Stimulated activated CD4-positive, alpha-beta T cell treated with anti-CD3 and anti-CD28 coated beads, Interleukin-4, amount 100 ng/mL, for 1 hour (primary cell): Measurements from ENCODE around the gene PLXNA2.

Experiments used
- DNase-seq: peaks from one replicate; pipeline ENCODE4 v3.0.0-alpha.2; 2020

PLXNA2 gene

DNA sequence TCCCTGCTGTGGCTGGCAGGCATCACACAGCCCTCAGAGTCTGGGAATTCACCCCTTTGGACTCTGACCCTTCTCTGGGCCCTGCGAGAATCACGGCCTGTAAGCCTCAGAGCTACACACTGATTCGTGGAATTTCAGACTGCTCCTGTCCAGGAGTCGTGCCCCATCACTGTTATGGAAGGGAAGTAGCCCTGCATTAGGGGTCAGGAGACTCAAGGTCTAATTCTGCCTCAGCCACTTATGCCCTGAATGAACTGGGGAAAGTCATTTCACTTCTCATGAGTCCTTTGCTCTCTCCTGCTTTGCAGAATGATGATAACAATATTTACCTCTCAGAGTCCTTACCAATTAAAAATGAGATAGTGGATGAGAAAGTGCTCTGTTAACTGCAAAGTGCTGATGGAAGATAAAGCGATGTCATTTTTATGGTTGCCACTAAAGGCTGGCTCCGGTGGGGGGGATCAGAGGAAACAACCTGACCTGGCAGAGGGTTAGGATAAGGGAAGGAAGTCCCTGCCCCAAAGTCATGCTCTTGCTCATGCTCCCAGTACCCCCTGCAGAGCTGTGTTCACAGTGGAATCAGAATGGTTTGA lies 184.7 kb downstream of the PLXNA2 start:
- DNase-seq, result no peak

GRCh38 chr1:208058756-208059155 lies 185.4 kb downstream of the PLXNA2 start:
- DNase-seq, result no peak

DNA sequence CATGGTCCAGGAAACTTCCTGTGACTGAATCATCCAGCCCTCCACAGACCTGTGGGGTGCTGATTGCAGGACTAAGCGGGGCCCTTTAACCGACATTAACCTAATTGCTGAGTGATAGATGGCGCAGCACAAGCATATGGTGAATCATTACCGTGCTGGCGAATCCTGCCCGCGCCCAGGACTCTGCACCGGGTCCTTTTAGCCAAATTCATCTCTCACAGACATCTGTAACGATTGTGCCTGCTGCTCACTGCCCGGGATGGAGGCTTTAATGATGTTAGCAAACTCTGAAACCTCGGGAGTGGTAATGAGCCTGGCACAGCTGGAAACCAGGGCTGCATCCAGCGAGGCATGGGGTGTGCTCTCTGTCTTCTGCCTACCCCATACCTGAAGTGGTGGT lies 185.9 kb downstream of the PLXNA2 start:
- DNase-seq, result no peak

- DNase-seq, result no peak
Observed at GRCh38 chr1:208057056-208057455, 187.1 kb downstream of the PLXNA2 start.

GRCh38 chr1:208055535-208055934 lies 188.6 kb downstream of the PLXNA2 start:
- DNase-seq, result no peak

DNA sequence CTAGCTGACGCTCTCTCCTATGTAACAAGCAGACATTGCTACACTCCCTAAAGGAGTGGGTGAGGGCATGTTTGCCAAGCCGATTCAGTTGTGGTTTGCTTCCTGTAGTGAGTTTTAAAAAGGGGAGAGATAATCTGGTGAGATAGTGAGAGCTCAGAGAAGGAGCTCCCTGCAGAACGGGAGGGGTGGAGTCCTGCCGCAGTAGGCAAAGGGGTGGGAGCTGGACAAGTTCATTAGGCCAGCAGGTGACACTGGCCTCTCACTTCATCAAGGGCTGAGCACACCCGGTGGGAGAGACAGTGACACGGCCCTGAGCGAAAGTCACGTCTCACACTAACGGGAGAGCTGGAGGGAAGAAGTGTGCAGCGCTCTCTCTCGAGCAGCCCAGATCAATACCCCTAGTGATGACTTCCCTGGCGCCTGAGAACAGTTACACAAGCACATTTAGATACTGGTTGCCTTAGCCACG lies 189.2 kb downstream of the PLXNA2 start:
- no peak for DNase-seq

- DNase-seq, result no peak
Observed at GRCh38 chr1:208054485-208054884, 189.7 kb downstream of the PLXNA2 start.

DNA sequence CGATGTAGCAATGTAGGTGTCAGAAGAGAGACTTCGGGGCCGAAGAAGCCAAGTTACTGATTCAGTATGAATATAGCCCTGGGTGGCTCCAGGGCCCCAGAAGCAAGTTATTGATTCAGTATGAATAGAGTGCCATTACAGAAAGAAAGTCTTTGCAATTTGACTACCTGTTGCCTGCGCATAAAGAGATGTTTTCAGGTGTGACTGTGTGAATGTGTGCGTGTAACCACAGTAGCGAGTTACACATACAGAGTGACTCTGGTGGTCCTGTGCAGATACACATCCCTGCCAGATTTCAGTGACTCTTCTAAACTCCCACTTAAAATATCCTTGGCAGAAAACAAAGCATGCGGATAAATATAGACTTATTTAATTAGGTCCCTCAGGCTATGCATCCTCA lies 190.5 kb downstream of the PLXNA2 start:
- DNase-seq, result no peak

- DNase-seq, result no peak
Observed at GRCh38 chr1:208052926-208053407, 191.2 kb downstream of the PLXNA2 start.

- DNase-seq, result no peak
Observed at GRCh38 chr1:208052135-208052534, 192.0 kb downstream of the PLXNA2 start.

- no peak for DNase-seq
Observed at GRCh38 chr1:208051651-208052050, 192.5 kb downstream of the PLXNA2 start.

- DNase-seq, result no peak
Observed at GRCh38 chr1:208048904-208049303, 195.3 kb downstream of the PLXNA2 start.

GRCh38 chr1:208047975-208048374 lies 196.2 kb downstream of the PLXNA2 start:
- DNase-seq, result no peak

DNA sequence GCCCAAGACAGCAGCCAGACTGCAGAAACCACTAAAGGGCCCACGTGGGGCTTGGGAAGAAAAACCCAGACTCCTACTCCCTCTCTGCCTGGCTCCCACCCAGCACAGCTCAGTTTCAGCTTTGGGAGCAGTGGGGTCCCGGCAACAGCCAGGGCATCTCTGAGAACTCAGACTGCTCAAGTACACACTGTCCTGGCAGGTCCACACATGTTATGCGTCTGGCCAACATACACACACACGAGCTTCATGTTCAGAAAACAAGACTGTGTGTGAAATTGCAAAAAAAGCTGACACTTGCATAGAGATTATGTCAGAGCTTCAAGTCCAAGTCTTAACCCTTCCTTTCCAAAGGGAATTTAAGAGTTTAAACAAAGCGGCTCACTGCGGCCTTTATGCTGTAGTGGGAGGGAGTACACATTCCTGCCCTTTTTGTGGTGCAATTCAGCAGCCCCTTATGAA lies 196.7 kb downstream of the PLXNA2 start:
- no peak for DNase-seq

DNA sequence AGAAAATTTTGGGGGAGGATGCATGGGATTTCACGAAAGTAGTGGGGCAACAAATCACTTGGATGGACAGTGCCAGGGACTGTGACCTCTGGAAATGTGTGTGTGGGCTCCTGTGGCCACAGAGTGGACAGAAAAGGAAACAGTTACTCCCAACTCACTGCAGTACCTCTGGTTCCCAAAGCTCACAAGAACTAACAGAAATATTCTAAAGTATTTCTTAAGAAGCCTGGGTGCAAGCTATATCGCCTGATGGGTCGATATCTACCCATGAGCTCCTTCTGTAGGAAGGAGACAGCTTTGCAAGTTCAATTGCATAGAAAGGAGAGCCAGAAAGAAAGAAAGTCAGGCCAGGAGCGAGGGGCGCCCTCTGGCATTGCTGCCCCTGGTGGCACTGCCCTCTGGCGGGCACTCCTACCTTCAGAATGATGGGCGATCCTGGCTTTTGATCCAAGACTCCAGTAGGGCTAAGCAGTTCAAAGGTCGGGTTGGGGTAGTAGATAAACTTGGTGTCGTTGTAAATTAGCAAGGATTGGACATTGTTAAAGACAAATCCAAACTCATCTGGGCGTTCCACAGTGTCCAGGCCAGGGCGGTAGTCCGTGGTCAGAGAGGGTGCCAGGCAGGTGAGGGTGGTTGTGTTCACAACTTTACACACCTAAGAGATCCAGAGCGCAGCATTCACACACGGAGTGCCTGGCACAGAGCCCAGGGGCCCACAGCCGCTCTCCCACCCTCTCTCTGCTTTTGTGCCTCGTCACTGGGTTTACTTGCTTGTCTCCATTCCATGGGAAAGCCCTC lies 198.5 kb downstream of the PLXNA2 start:
- no peak for DNase-seq

- DNase-seq, result no peak
Observed at GRCh38 chr1:208044589-208045462, 199.4 kb downstream of the PLXNA2 start.

- DNase-seq, result no peak
Observed at GRCh38 chr1:208043691-208044181, 200.4 kb downstream of the PLXNA2 start.

DNA sequence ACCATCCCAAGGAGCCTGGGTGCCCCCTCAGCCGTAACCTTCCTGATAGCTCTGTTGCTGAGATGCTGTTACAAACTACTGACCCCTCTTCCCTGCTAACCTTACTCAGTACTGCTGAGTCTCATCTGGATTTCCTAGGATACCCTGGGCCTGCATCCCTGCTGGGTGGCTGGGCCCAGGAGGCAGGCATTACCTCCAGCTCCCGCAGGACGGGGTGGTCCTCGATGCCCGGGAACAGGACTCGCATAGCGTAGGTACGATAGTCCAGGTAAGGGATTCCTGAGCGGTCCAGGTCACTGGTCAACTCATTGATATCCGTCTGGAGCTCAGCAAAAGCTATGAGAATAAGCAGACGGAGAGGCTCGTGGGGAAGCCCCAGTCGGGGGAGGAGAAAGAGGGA lies 201.3 kb downstream of the PLXNA2 start:
- no peak for DNase-seq

- DNase-seq, result no peak
Observed at GRCh38 chr1:208042041-208042615, 202.1 kb downstream of the PLXNA2 start.

DNA sequence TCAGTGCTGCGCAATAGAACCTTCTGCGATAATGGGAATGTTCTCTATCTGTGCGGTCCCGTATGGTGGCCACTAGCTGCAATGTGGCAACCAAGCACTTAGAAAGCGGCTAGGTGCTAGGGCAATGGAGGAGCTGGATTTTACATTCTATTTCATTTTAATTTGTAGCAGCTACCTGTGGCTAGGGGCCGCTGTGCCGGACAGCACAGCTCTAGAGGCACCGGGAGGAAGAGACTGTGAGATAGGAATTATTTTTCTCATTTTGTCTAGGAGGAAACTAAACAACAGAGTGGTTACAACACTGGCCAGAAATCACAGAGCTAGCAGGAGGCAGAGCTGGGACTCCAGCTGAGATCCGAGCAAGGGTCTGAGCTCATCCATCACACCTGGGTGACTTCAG lies 202.7 kb downstream of the PLXNA2 start:
- no peak for DNase-seq

GRCh38 chr1:208040821-208041297 lies 203.3 kb downstream of the PLXNA2 start:
- no peak for DNase-seq

GRCh38 chr1:208039536-208040332 lies 204.4 kb downstream of the PLXNA2 start:
- no peak for DNase-seq
